NCI-H1048 (cell line): Measurements from ENCODE around the gene STRA6.

Experiments
- DNase-seq: peaks from one replicate; lab custom pipeline; 2025; lab: John Stamatoyannopoulos, UW

The STRA6 gene

DNA sequence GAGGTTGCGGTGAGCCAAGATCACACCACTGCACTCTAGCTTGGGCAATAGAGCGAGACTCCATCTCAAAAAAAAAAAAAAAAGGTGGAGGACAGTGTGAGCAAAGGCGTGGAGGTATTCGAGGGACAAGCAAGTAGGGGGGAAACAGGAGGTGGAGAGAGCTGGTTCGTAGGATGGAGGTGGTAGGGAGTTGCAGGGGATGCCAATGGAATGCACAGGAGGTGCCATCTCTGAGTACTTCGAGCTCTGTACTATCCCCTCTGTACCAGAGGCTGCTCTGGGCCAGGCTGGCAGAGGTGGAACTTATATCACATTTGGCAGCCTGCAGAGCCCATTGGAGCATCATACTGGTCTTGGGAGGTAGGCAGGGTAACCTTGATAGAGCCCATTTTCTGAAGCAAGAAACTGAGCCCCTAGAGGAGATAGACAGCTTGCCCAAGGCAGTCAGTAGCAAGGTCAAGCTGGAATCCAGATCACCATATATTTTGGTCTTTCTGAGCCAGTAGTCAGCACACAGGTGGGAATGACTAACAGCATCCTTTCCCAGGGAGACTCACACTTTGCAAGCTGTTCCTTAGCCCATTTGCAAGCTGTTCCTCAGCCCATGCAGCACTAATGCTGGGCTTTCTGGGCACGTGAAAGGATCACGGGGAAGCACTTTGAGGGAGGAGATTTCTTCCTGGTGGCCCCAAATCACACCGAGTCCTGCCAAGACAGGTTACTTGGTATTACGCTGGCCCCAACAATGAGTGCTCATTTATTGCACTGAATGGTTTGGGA, 24.4 kb upstream of the STRA6 start:
- DNase-seq, result no peak

GRCh38 chr15:74225928-74226327, 23.3 kb upstream of the STRA6 start:
- DNase-seq, result no peak

GRCh38 chr15:74222240-74223119, 19.9 kb upstream of the STRA6 start:
- DNase-seq, result no peak

DNA sequence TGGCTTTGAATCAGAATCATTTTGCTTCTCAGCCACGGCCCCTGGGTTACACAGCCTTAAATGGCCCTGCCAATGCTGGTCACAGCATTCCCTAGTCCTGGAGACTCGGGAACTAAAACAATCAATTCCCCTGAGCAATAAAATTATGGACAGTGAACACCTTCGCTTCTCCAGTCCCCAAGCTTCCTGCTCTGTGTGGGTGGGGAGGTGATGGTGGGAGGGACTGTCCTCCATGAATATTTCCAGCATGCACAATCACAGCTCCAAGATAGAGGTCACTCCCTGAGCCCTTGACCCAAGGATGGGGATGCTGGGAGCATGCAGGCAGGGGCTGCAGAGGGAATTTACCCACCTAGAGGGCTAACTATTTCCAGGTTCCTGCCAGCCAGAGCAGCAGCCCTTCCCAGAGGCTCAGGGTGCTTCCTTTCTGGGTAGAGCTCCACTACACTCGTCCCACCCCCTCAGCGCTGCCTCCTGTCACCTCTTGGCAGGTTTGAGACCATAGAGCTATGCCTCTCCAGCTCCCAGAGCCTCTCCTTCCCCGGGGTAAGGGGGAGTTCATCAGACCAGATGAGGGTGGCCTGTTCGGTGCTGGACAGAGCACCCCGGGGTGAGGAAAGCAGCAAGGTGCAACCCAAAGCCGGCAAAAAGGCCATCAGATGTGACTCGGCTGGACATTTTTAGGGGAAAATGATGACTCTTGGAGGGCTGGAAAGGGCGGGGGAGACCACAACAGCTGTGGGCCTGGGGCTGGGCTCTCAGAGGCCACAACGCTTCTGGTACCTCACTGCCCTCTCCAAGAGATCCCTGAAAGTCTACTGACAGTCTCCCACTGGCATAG, 19.0 kb upstream of the STRA6 start:
- no peak for DNase-seq

DNA sequence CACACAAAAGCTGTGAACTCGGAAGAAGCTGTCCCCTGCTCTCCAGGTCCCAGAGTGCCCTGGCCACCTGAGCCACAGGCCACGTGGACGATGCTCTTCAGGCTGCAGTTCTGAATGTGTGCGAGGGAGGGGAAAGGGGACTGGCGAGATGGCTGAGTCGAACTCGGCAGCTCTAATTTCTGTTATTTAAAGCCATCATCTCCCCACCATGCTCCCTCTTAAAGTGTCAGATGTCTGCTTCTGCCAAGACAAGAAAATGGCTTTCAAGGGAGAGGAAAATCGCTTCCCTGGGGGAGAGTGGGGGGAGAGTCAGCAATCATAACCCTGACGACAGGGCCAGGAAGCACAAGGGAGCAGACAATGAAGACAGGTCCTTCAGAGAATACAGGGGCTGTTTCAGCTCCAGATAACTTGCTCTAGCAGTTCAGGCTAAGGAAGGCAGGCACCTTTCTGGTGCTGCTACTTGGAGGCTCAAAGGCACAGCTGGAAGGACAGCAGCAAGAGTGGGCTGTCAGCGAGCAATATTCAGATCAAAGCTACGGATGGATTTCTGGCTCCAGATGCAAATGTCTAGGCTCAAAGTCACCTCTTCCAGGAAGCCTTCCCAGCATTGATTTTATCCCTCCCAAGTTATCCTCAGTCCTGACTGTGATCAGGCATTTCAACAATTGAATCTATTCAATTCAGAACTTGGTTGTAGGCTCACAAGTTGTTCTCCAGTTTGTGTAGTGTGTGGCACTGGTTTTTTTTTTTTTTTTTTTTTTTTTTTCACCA, 18.1 kb upstream of the STRA6 start:
- DNase-seq, result no peak

GRCh38 chr15:74217907-74218885, 15.6 kb upstream of the STRA6 start:
- DNase-seq, result no peak

DNA sequence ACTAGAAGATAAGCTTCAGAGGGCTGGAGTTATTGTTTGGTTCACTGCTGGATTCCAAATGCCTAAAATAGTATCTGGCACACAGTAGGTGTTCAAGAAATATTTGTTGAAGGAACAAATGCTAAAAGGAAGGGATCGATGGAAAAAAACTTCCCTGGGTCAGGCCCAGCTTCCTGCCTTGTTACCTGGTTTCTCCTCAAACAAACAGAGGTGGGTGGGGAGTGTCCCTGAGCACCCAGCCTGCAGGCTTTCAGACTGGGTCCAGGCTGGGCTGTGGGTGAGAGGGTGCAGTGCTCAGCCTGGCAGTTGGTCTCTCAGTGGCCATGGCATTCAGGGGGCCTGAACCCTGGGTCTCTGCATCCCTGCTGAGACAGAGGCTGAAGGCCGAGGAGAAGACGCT, 14.4 kb upstream of the STRA6 start:
- DNase-seq, result no peak

DNA sequence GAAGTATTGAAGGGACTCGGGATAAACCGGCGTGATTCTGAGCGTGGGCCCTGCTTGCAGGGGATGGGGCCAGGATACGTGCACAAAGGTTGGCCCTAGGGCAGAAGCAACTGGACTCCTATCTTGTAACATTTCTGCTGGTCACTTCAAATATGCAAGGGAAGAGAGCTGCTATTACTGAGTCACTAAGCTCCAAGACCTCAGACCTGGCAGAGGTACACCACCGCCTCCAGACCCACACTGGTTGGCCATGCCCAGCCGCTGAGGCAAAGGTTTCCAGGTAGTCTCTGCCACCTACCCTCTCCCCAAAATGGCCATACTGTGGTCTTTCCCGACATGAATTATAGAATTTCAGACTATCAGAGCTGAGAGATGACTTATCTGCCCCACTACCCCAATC, 13.4 kb upstream of the STRA6 start:
- DNase-seq, result no peak

- DNase-seq, result no peak
Measured at GRCh38 chr15:74214324-74215021, 11.9 kb upstream of the STRA6 start.

DNA sequence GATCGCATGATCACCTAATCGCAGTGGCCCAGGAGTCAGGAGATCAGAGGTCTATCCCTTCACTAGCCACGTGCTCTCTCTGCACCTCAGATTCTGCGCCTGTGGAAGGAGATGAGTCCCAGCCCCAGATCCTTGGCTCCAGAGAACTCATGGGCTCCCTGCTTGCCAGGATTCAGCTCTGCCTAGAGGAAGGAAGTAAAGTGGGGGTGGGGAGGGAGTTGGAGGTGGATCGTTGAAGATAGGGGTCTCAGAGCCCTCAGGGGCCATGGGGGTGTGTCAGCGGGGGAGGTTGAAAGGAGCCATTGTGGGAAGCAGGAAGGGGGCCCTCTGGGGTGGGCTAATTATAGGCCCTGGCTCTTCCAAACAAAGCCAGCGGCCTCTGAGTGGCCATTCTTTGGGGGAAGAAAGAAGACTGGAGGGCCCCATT, 11.3 kb upstream of the STRA6 start:
- DNase-seq, result no peak

DNA sequence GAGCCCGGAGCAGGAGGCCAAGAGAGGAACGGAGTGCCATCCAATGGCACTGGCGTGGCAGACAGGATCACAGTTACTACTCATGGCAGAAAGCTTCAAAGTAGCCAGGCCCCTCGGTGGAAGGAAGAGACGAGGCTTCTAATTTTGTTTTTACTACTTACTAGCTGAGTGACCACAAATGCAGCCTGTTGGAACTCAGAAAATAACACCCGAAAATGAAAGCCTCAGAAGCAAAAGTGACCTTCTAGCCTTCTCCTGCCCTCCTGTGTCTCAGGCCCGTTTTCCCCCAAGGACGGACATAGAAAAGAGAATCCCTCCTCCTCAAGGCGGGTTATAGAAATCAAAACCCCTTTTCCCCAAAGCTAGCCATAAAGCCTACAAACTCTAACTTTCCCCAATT, 9.9 kb upstream of the STRA6 start:
- DNase-seq, result no peak

DNA sequence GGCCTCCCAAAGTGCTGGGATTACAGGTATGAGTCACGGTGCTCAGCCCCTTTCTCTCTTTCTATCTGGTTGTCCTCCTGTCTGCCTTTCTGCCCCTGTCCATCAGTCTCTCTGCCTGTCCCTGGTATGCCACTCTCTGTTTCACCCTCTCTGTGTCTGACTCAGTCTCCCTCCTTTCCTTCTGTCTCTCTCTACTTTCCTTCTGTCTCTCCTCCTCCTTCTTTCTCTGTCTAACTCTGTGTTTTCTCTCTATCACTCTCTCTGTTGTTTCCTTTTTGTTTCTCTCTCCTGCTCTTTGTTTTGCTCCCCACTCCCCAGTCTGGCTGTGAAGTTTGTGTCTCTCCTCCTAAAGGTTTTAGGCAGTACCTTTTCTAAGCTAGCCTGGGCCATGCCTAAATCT, 9.1 kb upstream of the STRA6 start:
- DNase-seq, result no peak

DNA sequence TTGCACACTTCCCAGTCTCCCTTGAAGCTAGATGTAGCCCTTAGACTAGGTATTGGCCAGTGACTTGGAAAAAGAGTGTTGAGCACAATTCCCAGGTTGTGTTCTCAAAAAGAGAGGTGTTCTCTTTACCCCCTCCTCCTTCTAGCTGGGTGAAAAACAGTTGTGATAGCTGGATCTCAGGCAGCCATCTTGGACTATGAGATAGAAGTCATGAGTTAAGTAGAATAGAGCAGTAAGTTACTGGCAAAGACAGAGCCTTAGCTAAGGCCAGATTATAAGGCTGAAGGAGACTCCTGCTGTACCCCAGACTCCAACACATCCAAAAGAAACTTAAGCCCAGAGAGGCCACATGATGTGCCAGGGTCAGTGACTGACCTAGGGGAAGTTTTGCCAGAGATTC, 8.1 kb upstream of the STRA6 start:
- DNase-seq, result no peak

- no peak for DNase-seq
Measured at GRCh38 chr15:74209997-74210671, 7.5 kb upstream of the STRA6 start.

GRCh38 chr15:74209560-74209958, 7.0 kb upstream of the STRA6 start:
- DNase-seq, result no peak

- no peak for DNase-seq
Measured at GRCh38 chr15:74208901-74209559, 6.4 kb upstream of the STRA6 start.

- DNase-seq, result no peak
Measured at GRCh38 chr15:74208496-74208895, 5.9 kb upstream of the STRA6 start.

DNA sequence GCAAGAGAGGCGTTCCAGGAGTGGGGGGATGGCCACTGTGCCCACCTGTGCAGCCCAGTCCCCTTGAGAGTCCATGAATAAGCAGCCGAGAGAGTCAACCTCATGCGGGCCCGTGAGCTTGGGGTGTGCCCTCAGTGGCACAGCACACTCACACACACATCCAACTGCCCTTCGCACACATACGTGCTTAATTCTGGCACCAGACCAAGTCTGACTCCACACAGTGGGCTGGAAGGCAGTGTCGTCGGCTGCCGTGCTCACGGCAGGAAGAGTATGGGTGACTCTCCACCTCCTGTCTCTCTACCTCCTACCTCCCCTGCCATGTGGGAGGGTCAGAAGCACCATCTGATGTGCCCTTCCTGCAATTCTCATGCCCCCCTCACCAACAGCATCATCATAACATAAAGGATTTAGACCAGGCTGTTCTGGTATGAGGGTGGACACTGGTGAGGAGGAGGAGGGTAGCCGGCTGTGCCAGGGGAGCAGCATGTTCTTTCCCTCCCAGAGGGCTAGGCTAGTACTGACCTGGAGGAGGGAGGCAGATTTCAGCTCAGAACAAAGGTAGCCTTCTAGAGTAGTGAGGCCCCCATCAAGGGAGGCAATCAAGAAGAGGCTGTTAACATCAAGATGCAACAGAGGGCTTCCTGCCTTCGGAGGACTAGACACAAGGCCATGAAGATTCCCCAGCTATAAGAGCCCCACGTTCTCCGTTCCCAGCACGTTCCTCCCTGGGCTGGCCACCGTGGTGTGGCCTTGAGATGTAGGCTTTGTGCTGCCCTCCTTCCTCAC, 5.3 kb upstream of the STRA6 start:
- no peak for DNase-seq
